ENCODE data around the gene CRYGN.

- TF ChIP-seq MAX (IDR thresholded peaks at IDR 0.05) (no peak), JUND (IDR thresholded peaks at IDR 0.05) (no peak), RAD21 (IDR thresholded peaks at IDR 0.05) (no peak), TAF1 (conservative IDR thresholded peaks at IDR 0.05) (no peak), YY1 (IDR thresholded peaks at IDR 0.05) (no peak), GABPA (IDR thresholded peaks at IDR 0.05 in 1 of 2, conservative IDR thresholded peaks at IDR 0.05 in 1 of 2) (no peak), ZBTB33 (IDR thresholded peaks at IDR 0.05) (no peak), SP1 (IDR thresholded peaks at IDR 0.05) (no peak)
- TF ChIP-seq, protein P1, sequence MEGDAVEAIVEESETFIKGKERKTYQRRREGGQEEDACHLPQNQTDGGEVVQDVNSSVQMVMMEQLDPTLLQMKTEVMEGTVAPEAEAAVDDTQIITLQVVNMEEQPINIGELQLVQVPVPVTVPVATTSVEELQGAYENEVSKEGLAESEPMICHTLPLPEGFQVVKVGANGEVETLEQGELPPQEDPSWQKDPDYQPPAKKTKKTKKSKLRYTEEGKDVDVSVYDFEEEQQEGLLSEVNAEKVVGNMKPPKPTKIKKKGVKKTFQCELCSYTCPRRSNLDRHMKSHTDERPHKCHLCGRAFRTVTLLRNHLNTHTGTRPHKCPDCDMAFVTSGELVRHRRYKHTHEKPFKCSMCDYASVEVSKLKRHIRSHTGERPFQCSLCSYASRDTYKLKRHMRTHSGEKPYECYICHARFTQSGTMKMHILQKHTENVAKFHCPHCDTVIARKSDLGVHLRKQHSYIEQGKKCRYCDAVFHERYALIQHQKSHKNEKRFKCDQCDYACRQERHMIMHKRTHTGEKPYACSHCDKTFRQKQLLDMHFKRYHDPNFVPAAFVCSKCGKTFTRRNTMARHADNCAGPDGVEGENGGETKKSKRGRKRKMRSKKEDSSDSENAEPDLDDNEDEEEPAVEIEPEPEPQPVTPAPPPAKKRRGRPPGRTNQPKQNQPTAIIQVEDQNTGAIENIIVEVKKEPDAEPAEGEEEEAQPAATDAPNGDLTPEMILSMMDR (IDR thresholded peaks at IDR 0.05; ENCODE audit: low read depth, low read length, missing input control): no peak
- TF ChIP-seq, protein P2, sequence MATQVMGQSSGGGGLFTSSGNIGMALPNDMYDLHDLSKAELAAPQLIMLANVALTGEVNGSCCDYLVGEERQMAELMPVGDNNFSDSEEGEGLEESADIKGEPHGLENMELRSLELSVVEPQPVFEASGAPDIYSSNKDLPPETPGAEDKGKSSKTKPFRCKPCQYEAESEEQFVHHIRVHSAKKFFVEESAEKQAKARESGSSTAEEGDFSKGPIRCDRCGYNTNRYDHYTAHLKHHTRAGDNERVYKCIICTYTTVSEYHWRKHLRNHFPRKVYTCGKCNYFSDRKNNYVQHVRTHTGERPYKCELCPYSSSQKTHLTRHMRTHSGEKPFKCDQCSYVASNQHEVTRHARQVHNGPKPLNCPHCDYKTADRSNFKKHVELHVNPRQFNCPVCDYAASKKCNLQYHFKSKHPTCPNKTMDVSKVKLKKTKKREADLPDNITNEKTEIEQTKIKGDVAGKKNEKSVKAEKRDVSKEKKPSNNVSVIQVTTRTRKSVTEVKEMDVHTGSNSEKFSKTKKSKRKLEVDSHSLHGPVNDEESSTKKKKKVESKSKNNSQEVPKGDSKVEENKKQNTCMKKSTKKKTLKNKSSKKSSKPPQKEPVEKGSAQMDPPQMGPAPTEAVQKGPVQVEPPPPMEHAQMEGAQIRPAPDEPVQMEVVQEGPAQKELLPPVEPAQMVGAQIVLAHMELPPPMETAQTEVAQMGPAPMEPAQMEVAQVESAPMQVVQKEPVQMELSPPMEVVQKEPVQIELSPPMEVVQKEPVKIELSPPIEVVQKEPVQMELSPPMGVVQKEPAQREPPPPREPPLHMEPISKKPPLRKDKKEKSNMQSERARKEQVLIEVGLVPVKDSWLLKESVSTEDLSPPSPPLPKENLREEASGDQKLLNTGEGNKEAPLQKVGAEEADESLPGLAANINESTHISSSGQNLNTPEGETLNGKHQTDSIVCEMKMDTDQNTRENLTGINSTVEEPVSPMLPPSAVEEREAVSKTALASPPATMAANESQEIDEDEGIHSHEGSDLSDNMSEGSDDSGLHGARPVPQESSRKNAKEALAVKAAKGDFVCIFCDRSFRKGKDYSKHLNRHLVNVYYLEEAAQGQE (IDR thresholded peaks at IDR 0.05): no peak
- TF ChIP-seq, protein P3, sequence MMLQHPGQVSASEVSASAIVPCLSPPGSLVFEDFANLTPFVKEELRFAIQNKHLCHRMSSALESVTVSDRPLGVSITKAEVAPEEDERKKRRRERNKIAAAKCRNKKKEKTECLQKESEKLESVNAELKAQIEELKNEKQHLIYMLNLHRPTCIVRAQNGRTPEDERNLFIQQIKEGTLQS (IDR thresholded peaks at IDR 0.05): no peak
Measured at GRCh38 chr7:151451626-151452571, 12.0 kb upstream of the CRYGN start.

Measured in liver (tissue), 3 donors.